Stimulated activated CD8-positive, alpha-beta memory T cell treated with anti-CD3 and anti-CD28 coated beads, Interleukin-7, amount 100 ng/mL, for 48 hours (primary cell): ENCODE measurements around the gene ABCA5.

Experiments
- DNase-seq, 2 donors: peaks; one replicate each; pipeline ENCODE4 v3.0.0-alpha.2; 2020; ENCODE audit warnings: low read depth in 1 of 2; ENCODE audit errors: extremely low read depth in 1 of 2

The ABCA5 gene

GRCh38 chr17:69267219-69267618, 59.7 kb downstream of the ABCA5 start:
- no peak for DNase-seq

- DNase-seq, result no peak
These were observed 61.1 kb downstream of the ABCA5 start for GRCh38 chr17:69265873-69266272.

GRCh38 chr17:69254187-69254586, 72.7 kb downstream of the ABCA5 start:
- DNase-seq, result no peak

GRCh38 chr17:69250641-69251040, 76.3 kb downstream of the ABCA5 start:
- no peak for DNase-seq

GRCh38 chr17:69246726-69247375, 80.1 kb downstream of the ABCA5 start:
- no peak for DNase-seq

GRCh38 chr17:69246202-69246601, 80.7 kb downstream of the ABCA5 start:
- DNase-seq, result no peak

GRCh38 chr17:69245617-69246016, 81.3 kb downstream of the ABCA5 start:
- DNase-seq, result no peak

GRCh38 chr17:69239611-69240600, 87.0 kb downstream of the ABCA5 start:
- DNase-seq, result no peak

- DNase-seq, result no peak
These were observed 90.0 kb downstream of the ABCA5 start for GRCh38 chr17:69236946-69237345.

- no peak for DNase-seq
These were observed 90.5 kb downstream of the ABCA5 start for GRCh38 chr17:69236464-69236863.

- DNase-seq, result peak; percentile 28 to 47
These were observed 91.4 kb downstream of the ABCA5 start for GRCh38 chr17:69235338-69236058.

- DNase-seq, result no peak
These were observed 94.3 kb downstream of the ABCA5 start for GRCh38 chr17:69232650-69233049.

- no peak for DNase-seq
These were observed 95.4 kb downstream of the ABCA5 start for GRCh38 chr17:69231521-69231920.

- no peak for DNase-seq
These were observed 96.0 kb downstream of the ABCA5 start for GRCh38 chr17:69230939-69231338.

- DNase-seq, result no peak
These were observed 98.4 kb downstream of the ABCA5 start, which contains the start of gene ABCA10 for GRCh38 chr17:69228576-69228975. ABCA10 (minus strand) TSS chr17:69228824; CDS start chr17:69225358, 3,466 bp downstream.

- no peak for DNase-seq
These were observed 98.9 kb downstream of the ABCA5 start for GRCh38 chr17:69228018-69228417.

- no peak for DNase-seq
These were observed 99.4 kb downstream of the ABCA5 start for GRCh38 chr17:69227541-69227940.

GRCh38 chr17:69223809-69224208, 103.1 kb downstream of the ABCA5 start:
- DNase-seq, result no peak

GRCh38 chr17:69222707-69223258, 104.2 kb downstream of the ABCA5 start:
- no peak for DNase-seq

- no peak for DNase-seq
These were observed 106.8 kb downstream of the ABCA5 start for GRCh38 chr17:69220098-69220497.

GRCh38 chr17:69218986-69219385, 107.9 kb downstream of the ABCA5 start:
- no peak for DNase-seq
